Left lobe of liver (tissue), 2 donors: ENCODE measurements around the gene NDUFS1. TPM values are rescaled to one million over a fixed set of nuclear protein-coding genes. Genes with fewer than 3 reads are reported as not detected.
"Not testable (repeated sequence)": the region's sequence is repeated elsewhere in the genome, so short reads cannot be mapped to it uniquely, and the experiment has no call there.

Source experiments
- ATAC-seq: fragments of 200-7000 bp; cut with Tn5 transposase; one replicate; pipeline ENCODE4 v1.9.1; 2020; ENCODE audit warnings: mild to moderate bottlenecking, moderate library complexity
- DNase-seq: peaks from one replicate; pipeline ENCODE4 v3.0.0-alpha.2; 2020; ENCODE audit warnings: low spot score
- total RNA-seq: library from RNA; stranded (reverse); gene quantifications from one replicate; pipeline ENCODE4 v1.2.1, GENCODE V29; 2021
- donor health status: DM: no; HTN: no; CAD: no; lungs with moderate emphysema.
- donor health status: DM: no; HTN: yes; CAD: no.

Gene NDUFS1
- total RNA-seq, 1 donor from 2014 or later: 108 TPM

DNA sequence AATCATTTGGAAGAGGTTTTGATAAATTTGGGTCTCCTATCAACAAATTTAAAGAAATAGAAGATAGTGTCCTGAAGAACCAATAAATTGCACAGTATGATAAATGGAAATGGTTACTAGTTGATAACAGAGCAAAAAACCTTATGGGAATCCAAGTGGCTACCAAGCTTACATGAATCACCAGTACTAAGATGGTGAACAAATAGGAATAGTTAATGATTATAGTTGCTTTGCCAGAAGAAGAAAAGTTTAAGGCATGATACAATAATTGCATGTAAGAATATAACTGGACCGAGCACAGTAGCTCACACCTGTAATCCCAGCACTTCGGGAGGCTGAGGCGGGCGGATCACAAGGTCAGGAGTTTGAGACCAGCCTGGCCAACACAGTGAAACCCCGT lies 53.7 kb downstream of the NDUFS1 start:
- no peak for ATAC-seq
- DNase-seq: no peak

- ATAC-seq: no peak
- no peak for DNase-seq
Observed at GRCh38 chr2:206105038-206105437, 54.2 kb downstream of the NDUFS1 start.

DNA sequence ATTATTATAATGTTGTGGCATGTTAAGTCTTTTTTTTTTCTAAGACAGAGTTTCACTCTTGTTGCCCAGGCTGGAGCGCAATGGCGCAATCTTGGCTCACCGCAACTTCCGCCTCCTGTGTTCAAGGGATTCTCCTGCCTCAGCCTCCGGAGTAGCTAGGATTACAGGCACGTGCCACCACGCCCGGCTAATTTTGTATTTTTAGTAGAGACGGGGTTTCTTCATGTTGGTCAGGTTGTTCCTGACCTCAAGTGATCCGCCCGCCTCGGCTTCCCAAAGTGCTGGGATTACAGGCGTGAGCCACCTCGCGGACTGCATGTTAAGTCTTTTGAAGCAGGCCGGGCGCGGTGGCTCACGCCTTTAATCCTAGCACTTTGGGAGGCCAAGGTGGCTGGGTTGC lies 60.4 kb downstream of the NDUFS1 start:
- not testable (repeated sequence) for ATAC-seq, DNase-seq

DNA sequence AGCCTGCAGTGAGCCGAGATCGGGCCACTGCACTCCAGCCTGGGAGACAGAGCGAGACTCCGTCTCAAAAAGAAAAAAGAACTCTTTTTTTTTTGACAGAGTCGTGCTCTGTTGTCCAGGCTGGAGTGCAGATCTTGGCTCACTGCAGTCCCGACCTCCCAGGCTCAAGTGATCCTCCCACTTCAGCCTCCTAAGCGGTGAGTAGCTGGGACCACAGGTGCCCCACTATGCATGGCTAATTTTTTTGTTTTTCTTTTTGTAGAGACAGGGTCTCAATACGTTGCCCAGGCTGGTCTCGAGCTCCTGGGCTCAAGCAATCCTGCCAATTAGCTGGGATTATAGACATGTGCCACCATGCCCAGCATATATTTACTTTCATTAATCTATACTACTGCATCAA lies 60.8 kb downstream of the NDUFS1 start:
- ATAC-seq (no peak), DNase-seq (no peak)

DNA sequence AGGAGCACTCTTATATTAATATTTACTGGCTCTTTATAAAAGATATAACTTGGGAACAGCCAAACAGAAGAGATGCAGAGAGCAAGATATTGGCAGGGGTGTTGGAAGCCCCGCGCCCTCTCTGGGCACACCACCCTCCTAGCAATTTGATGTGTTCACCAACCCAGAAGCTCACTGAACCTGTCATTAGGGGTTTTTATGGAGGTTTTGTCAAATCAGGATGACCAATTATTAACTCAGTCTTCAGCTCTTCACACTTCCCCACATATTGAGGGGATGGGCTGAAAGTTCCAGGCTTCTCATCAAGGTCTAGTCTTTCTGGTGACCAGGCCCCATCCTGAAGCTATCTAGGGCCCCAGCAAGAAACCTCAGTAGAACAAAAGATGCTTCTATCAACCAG lies 62.4 kb downstream of the NDUFS1 start:
- DNase-seq: no peak
- no peak for ATAC-seq

GRCh38 chr2:206095536-206096332 lies 63.5 kb downstream of the NDUFS1 start:
- ATAC-seq (no peak), DNase-seq (no peak)

DNA sequence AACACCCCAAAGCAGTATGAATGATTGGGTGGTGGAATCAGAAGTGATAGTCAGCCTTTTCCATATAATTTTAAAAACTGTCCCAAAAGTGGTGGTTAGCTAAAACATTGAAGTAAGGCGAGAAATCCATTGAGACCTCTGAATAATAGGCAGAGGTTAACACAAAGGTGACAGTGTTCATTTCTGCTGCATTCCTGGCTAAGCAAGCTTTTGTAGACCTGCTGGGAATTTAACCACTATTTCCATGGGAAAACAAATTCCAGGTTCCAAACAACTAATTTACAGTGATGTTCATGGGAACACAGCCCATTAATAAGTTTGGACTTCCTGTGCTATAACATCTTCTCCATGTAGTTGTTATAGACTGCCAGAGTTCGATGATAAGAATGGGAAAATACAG lies 66.9 kb downstream of the NDUFS1 start:
- DNase-seq: no peak

DNA sequence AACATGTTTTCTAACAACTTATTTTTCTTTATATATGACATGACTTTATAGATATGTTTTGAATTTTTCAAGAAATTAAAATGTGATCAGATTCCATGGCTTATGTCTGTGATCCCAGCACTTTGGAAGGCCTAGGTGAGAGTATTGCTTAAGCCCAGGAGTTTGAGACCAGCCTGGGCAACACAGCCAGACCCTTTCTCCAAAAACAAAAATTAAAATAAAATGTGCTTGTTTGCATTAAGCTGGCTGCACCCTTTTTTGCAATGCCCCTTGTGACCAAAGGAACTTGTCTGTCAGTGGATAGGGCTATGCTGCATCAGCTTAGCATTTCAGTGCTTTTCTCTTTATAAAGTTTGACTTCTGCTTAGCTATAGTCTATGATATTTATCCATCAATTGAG lies 71.0 kb downstream of the NDUFS1 start:
- DNase-seq: no peak
- ATAC-seq: no peak

More for the DNA sequence above, 66.9 kb downstream of the NDUFS1 start:
- no peak for ATAC-seq

- DNase-seq: no peak
- ATAC-seq: no peak
Observed at GRCh38 chr2:206086716-206087350, 72.4 kb downstream of the NDUFS1 start.

DNA sequence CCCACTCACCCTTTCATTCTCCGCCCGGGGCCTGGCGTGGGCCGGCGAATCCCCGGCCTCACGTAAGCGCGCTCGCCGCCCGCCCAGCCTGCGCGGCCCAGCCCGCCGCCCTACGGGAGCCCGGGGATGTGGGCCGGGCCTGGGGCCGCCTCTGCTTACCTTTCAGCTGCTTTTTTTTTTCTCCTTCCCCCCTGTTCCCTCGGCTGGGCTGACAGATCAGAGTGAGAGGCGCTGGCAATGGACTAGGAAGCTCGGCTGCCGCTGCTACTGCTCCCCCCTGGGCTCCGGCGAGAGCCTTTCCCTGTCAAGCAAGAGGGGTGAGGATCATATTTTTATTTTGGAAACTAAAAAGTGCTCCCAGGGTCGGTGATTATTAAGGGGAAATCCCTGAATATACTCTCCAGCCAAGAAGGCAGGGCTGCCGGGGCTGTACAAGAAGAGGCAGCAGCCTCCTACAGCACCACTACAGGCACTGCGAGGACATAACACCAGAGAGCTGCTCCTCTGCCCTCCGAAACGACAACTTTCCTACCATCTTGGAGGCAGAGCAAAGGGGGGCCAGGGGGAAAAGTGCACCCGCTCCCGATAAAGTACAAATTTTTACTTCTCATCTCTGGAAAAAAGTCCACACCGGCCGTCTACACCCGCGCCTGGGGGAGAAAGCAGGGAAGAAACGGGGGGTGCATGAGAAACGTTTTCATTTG lies 73.3 kb downstream of the NDUFS1 start, which contains the start of gene INO80D:
Gene INO80D, minus strand, starts transcription at position 433 of the 704 bp plus-strand sequence. CDS start 23,158 bp downstream, outside the sequence.
- peak; percentile 80 for DNase-seq
- peak; percentile 83 for ATAC-seq

DNA sequence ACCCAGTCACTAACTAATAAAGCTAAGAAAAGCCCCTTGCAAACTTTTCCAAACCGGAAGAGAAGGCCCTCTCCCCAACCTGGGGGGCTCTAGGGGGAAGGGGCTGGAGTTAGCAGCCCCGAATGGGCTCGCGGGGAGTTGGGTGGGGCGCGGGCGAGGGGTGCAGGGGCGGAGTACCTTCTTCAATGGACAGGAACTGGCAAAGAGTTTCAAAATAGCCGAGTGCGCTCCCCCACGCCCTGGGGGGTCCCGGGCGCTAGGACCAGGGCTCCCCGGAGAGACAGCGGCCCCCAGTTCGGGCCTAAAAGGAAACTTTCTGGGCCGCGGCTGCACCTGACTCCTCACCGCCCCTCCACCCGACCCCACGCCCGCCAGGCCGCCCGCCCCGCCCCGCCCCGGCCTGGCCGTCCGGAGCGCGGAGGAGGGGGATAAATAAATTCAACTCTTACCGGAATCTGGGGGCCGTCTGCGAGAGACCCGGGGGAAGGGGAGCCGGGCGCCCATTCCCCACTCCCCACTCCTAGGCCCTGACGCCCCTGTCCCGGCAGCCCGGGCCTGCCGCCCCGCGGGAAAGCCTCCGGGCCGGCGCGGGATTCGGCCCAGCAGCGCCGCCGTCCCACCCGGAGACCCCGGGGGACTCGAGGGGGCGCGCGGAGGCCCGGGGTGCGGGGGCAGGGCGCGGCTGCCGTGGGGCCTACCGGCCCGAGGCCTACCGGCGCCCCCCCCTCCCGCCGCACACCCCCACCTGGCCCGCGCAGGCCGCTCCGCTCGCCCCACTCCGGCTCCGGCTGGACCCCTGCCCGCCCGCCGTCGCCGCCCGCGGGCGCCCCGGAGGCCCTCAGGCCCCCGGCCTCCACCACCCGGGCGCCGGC lies 74.1 kb downstream of the NDUFS1 start:
- DNase-seq (peak; percentile 59), ATAC-seq (peak; percentile 55)

DNA sequence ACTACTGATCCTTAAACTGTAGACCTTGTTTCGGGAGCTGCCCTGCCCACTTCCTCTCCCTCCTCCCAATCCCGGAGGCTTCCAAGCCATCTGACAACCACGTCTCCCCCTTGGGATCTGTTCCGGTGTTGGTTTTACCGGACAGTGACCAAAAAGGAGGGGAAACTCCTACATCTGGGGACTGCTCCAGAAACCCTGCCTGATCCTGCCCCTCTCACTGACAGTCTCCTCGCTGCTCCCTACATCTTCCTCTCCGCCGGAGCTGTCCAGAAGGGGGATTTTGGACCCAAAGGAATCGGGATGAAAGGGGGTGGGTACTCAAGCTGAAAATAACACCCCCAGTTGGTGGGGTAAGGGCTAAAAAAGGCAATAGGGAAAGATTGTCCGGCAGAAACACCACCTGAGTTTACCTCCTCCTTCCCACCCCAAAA lies 74.8 kb downstream of the NDUFS1 start:
- ATAC-seq: peak; percentile 65

DNA sequence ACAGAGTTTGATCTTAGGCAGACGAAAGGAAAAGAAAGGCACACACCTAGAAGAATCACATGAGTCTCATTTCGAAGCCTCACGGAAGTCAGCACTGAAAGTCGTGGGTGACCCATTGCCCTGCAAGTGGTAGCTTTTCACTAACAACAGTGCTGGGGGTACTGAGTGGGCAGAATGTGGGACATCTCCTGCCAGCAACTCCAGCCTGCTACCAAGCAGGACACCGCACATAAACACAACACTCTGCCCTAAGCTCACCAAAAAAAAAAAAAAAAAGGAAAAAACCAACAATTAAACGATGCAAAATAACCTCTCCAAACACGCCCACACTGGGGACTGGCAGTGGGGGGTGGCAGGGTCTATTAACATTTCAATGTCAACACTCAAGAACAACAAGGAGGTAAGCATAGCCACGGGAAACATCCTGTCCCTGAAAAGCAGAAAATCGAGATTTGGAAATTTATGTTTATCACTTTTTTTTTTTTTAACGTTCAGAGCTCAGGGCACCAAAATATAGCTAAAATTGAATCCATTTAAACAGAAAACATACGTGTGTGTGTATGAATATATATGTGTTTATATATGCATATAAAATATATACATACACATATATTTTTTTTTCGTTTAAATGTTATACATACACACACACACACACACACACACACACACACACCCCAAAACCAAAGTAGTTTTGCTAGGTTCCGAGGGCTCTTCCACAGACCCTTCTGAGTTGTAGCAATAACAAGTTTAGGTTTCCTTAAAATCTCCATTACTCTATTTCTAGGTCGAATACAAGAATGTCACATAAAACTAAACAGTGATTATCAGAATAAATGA lies 75.4 kb downstream of the NDUFS1 start:
- DNase-seq (no peak), ATAC-seq (no peak)

More for the DNA sequence above, 74.8 kb downstream of the NDUFS1 start:
- DNase-seq: peak; percentile 72

DNA sequence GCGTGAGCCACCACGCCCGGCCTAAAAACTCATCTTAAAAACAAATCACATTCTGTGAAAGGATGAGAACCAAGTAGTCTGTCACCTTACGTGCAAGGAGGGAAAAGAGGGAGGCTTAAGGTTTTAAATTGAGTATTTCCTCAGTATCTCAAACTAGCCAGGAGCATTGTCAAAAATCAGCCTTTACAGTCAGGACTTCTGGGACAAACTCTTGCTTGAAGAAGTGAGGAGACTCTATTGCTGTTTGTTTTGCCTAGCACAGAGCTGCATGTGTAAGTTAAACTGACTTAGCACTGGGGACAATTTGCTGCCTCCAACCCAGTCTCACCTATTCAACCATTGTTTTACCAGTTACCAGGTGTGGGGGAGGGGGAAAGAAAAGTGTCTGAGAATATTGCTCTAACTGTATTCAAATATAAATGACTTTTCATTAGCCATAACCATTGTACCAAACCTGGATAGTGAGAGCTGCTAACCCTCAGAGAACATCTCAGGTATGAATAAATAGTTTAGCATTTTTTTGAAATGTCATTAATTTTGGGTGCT lies 76.9 kb downstream of the NDUFS1 start:
- no peak for ATAC-seq
- no peak for DNase-seq

- no peak for DNase-seq
- no peak for ATAC-seq
Observed at GRCh38 chr2:206080927-206081326, 78.3 kb downstream of the NDUFS1 start.

GRCh38 chr2:206079699-206080465 lies 79.4 kb downstream of the NDUFS1 start:
- no peak for DNase-seq
- ATAC-seq: no peak

DNA sequence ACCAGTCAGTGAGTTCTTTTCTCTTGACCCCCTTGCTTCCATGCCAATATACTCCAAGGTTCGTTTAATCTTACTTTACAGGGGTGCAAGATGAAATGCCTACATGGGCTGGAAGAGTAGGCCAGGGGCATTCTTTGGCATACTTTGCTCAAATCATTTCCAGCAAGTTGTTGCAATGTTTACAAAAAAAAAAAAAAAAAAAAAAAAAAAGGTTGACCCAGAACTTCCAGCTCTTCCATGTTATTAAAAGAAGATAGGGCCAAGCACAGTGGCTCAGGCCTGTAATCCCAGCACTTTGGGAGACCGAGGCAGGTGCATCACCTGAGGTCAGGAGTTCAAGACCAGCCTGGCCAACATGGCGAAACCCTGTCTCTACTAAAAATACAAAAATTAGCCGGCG lies 81.4 kb downstream of the NDUFS1 start:
- not testable (repeated sequence) for DNase-seq
- peak; percentile 66 for ATAC-seq

DNA sequence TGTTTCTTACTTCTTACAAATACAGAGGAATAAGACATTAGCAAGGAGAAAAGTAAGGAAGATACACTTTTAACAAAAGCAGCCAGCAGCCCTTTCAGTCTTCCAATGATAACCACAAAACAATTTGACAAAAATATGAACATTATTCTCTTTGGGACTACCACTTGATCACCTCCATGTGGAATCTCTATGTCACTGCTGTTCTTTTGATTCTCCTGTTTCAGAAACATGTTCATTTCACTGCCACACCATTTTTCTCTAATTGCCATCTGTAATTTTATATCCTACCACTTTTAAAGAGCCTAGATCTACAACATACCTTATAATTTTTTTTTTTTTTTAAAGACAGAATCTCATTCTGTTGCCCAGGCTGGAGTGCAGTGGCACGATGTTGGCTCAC lies 84.1 kb downstream of the NDUFS1 start:
- ATAC-seq (no peak), DNase-seq (no peak)

DNA sequence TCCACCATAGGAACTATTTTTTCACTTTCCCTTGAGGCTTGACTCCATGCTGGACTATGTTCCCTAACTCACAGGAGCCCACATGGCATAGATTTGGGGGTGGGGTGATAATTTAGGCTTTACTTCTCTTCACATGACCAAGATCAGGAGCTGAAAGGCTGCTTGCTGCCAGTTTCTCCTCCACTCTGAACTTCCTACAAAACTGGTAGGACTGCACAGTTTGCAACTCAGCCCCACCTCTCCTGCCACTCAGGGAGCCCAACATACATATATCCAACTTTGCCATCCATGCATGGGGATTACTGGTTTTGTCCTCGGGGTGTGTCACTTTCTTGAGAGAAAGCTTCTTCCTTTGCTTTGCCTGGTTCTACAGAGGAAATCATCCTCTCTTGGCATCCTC lies 87.4 kb downstream of the NDUFS1 start:
- ATAC-seq (no peak), DNase-seq (no peak)
